ENCODE data around the gene HMCN2. TPM values are rescaled to one million over a fixed set of nuclear protein-coding genes. Genes with fewer than 3 reads are reported as not detected.

Gene HMCN2
- total and polyA plus RNA-seq, 2 donors (not counting 1 experiment from before 2014, with no cell fraction given), result 0.01 TPM; not detected in 1

DNA sequence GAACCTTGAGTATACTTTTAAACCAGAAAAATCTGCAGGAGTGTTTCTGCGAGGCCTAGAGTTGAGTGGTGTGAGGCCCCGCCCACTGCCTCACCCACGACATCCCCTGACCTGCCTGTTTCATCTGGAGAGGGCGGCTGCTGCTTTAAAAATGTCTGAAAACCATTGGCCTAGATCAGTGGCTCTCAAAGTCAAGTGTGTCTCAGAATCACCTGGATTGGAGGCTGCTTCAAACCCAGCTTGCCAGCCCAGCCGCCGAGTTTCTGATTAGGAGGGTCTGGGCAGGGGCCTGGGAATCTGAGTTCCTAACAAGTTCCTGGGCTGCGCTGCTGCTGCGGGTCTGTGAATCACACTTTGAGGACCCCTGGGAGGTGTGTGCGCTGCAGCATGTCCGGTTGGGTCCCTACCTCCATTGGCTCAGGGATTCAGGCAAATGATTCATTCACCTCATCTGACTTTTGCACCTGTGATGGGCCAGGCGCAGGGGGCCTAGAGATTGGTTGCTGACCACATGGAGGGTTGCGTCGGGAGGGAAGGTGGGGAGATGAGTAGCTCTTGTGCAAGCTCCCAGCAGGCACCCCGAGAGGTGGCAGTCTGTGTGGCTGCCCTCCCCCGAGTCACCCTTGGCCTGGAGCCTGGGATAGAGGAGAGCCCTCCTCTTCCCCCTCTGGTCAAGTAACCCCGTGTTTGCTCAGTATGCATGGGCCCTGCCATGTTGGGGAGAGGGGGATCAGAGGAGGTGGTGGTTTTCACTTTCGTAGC lies 27.6 kb upstream of the HMCN2 start:
- H3K36me3 ChIP-seq (replicated peaks in 1 of 2; ENCODE audit: control extremely low read depth in 1 of 2, control insufficient read depth in 1 of 2, extremely low read depth in 1 of 2, insufficient read depth in 2 of 2, low read length in 1 of 2), result no peaks in the 10 kb centered on the region
- H3K9ac ChIP-seq (ENCODE audit: low read length), result no peak overlapping the region
- H3K4me2 ChIP-seq (replicated peaks; ENCODE audit: low read depth, low read length, poor library complexity, severe bottlenecking), result no peak overlapping the region
- H3K27ac Mint-ChIP-seq, result no peak overlapping the region
- no peak overlapping the region for H2AFZ ChIP-seq (ENCODE audit: insufficient read depth, low read depth, low read length, poor library complexity, severe bottlenecking)
- peaks cover 19 to 32% of the 10 kb centered on the region in 2 donors for H3K4me1 ChIP-seq (ENCODE audit: control insufficient read depth in 2 of 2, insufficient read depth in 2 of 2, low read length in 2 of 2)
- no peak overlapping the region for H3K4me3 ChIP-seq (ENCODE audit: control extremely low read depth in 1 of 5, extremely low read depth in 1 of 5, insufficient read depth in 1 of 5, low read depth in 2 of 5, low read length in 4 of 5)
- ChIA-PET CTCF (interaction anchor here (0.7 to 9.6 kb wide), 6 partner anchors 11 to 529 kb away, joined by 3 to 191 read pairs (median 5); no protein-coding TSS in a partner anchor), POLR2A (no interaction called here)
- H3K27me3 Mint-ChIP-seq, result peaks cover 4% of the 10 kb centered on the region
- intact Hi-C loops (cut with micrococcal nuclease), result loop anchor here (5.0 kb wide), 2 partner anchors 401 to 1106 kb away; partner anchors contain the start of genes C9orf78 and USP20
- TF ChIP-seq, protein P1, sequence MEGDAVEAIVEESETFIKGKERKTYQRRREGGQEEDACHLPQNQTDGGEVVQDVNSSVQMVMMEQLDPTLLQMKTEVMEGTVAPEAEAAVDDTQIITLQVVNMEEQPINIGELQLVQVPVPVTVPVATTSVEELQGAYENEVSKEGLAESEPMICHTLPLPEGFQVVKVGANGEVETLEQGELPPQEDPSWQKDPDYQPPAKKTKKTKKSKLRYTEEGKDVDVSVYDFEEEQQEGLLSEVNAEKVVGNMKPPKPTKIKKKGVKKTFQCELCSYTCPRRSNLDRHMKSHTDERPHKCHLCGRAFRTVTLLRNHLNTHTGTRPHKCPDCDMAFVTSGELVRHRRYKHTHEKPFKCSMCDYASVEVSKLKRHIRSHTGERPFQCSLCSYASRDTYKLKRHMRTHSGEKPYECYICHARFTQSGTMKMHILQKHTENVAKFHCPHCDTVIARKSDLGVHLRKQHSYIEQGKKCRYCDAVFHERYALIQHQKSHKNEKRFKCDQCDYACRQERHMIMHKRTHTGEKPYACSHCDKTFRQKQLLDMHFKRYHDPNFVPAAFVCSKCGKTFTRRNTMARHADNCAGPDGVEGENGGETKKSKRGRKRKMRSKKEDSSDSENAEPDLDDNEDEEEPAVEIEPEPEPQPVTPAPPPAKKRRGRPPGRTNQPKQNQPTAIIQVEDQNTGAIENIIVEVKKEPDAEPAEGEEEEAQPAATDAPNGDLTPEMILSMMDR (IDR thresholded peaks at IDR 0.05), result no peak
- no peak for TF ChIP-seq EZH2 (IDR thresholded peaks at IDR 0.05; ENCODE audit: borderline replicate concordance, insufficient read depth, low read depth, low read length, poor library complexity, severe bottlenecking)
- H3K4me3 Mint-ChIP-seq, result no peak overlapping the region
- H3K27ac ChIP-seq (ENCODE audit: low read length in 2 of 2), result no peak overlapping the region
- no peak for ATAC-seq (ENCODE audit: low read depth)
- no peaks in the 10 kb centered on the region for H4K20me1 ChIP-seq (ENCODE audit: control insufficient read depth, insufficient read depth, low read length, poor library complexity, severe bottlenecking)
- H3K9me3 ChIP-seq (ENCODE audit: control extremely low read depth in 1 of 3, control insufficient read depth in 2 of 3, insufficient read depth in 1 of 3, low read length in 2 of 3), result peaks cover 0 to 3% (median 0%) of the 10 kb centered on the region in 3 donors
- WGBS (ENCODE audit: insufficient coverage), result 94% methylated on average over 15 of the region's 17 CpGs
- no peak for DNase-seq
- H3K4me1 Mint-ChIP-seq, result peaks cover 32% of the 10 kb centered on the region
- no peaks in the 10 kb centered on the region for H3K79me2 ChIP-seq (ENCODE audit: control insufficient read depth, insufficient read depth, low read length)
- peaks cover 0 to 15% (median 0%) of the 10 kb centered on the region in 4 experiments for H3K27me3 ChIP-seq (replicated peaks in 1 of 4; ENCODE audit: control extremely low read depth in 1 of 4, control insufficient read depth in 3 of 4, insufficient read depth in 4 of 4, low read length in 3 of 4)
- no peaks in the 10 kb centered on the region for H3K9me3 Mint-ChIP-seq (ENCODE audit: insufficient read depth)

DNA sequence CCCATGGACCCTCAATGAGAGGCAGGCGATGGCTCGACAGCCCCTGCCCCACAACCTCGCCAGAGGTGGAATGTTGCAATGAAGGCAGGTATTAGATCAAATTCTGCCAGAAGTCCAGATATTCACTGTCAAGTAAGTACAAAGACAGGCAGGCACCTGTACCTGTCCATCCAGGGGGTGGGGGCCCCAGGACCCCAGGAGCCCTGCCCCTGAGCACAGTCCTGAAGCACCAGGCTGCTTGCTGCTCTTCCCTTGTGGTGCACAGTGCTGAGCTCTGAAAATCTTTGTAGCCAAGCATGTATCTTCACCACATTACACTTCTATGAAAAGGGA lies 26.2 kb upstream of the HMCN2 start:
- no peaks in the 10 kb centered on the region for H3K9me3 Mint-ChIP-seq (ENCODE audit: insufficient read depth)
- TF ChIP-seq, protein P1 (IDR thresholded peaks at IDR 0.05), result no peak
- no peak for TF ChIP-seq EZH2 (IDR thresholded peaks at IDR 0.05; ENCODE audit: borderline replicate concordance, insufficient read depth, low read depth, low read length, poor library complexity, severe bottlenecking)
- no peaks in the 10 kb centered on the region for H3K36me3 ChIP-seq (replicated peaks in 1 of 2; ENCODE audit: control extremely low read depth in 1 of 2, control insufficient read depth in 1 of 2, extremely low read depth in 1 of 2, insufficient read depth in 2 of 2, low read length in 1 of 2)
- peaks cover 35% of the 10 kb centered on the region for H3K4me1 Mint-ChIP-seq
- no peak overlapping the region for H3K9ac ChIP-seq (ENCODE audit: low read length)
- no peaks in the 10 kb centered on the region for H3K79me2 ChIP-seq (ENCODE audit: control insufficient read depth, insufficient read depth, low read length)
- ATAC-seq (ENCODE audit: low read depth) (no peak), DNase-seq (no peak)
- no peak overlapping the region for H3K27ac Mint-ChIP-seq
- no peaks in the 10 kb centered on the region for H4K20me1 ChIP-seq (ENCODE audit: control insufficient read depth, insufficient read depth, low read length, poor library complexity, severe bottlenecking)
- 57% methylated on average over 1 of the region's 3 CpGs for WGBS (ENCODE audit: insufficient coverage)
- peak overlapping the region; percentile 73 for H3K4me2 ChIP-seq (replicated peaks; ENCODE audit: low read depth, low read length, poor library complexity, severe bottlenecking)
- H3K4me3 Mint-ChIP-seq, result peak overlapping the region; percentile 80
- H3K27me3 Mint-ChIP-seq, result peaks cover 8% of the 10 kb centered on the region
- ChIA-PET CTCF (interaction anchor here (0.8 to 9.6 kb wide), 8 partner anchors 10 to 354 kb away, joined by 4 to 191 read pairs (median 5); no protein-coding TSS in a partner anchor), POLR2A (no interaction called here)
- no peak overlapping the region for H3K4me3 ChIP-seq (ENCODE audit: control extremely low read depth in 1 of 5, extremely low read depth in 1 of 5, insufficient read depth in 1 of 5, low read depth in 2 of 5, low read length in 4 of 5)
- peaks cover 24 to 38% of the 10 kb centered on the region in 2 donors for H3K4me1 ChIP-seq (ENCODE audit: control insufficient read depth in 2 of 2, insufficient read depth in 2 of 2, low read length in 2 of 2)
- intact Hi-C loops (cut with micrococcal nuclease), result loop anchor here (5.0 kb wide), 2 partner anchors 402 to 1107 kb away; partner anchors contain the start of genes C9orf78 and USP20
- no peak overlapping the region for H2AFZ ChIP-seq (ENCODE audit: insufficient read depth, low read depth, low read length, poor library complexity, severe bottlenecking)
- H3K27ac ChIP-seq (ENCODE audit: low read length in 2 of 2), result no peak overlapping the region
- peaks cover 0 to 3% (median 0%) of the 10 kb centered on the region in 3 donors for H3K9me3 ChIP-seq (ENCODE audit: control extremely low read depth in 1 of 3, control insufficient read depth in 2 of 3, insufficient read depth in 1 of 3, low read length in 2 of 3)
- peaks cover 0 to 18% (median 0%) of the 10 kb centered on the region in 4 experiments for H3K27me3 ChIP-seq (replicated peaks in 1 of 4; ENCODE audit: control extremely low read depth in 1 of 4, control insufficient read depth in 3 of 4, insufficient read depth in 4 of 4, low read length in 3 of 4)
